ENCODE data around the gene RIPOR1. TPM values are rescaled to one million over a fixed set of nuclear protein-coding genes. Genes with fewer than 3 reads are reported as not detected.

Gene RIPOR1
- polyA plus RNA-seq, 1 donor: 18.9 TPM

- H3K4me1 ChIP-seq (ENCODE audit: control insufficient read depth, insufficient read depth, low read length): no peaks in the 10 kb centered on the region
- DNase-seq: no peak
- WGBS (ENCODE audit: insufficient coverage, low lambda C conversion rate): 100% methylated on average over 2 of the region's 3 CpGs
Observed at GRCh38 chr16:67555795-67556212, 27.2 kb downstream of the RIPOR1 start.

GRCh38 chr16:67558859-67559258 lies 30.2 kb downstream of the RIPOR1 start:
- Histone ChIP-seq H3K27me3 (ENCODE audit: control insufficient read depth, insufficient read depth, low read length) (no peaks in the 10 kb centered on the region), H3K9me3 (ENCODE audit: control insufficient read depth, low read depth, low read length) (no peaks in the 10 kb centered on the region), H3K4me1 (ENCODE audit: control insufficient read depth, insufficient read depth, low read length) (peaks cover 7% of the 10 kb centered on the region), H3K36me3 (ENCODE audit: control insufficient read depth, insufficient read depth, low read length) (no peaks in the 10 kb centered on the region), H3K27ac (ENCODE audit: low read length) (no peak overlapping the region), H3K4me3 (ENCODE audit: low read length) (no peak overlapping the region)
- no CpG with 5 or more reads among the region's 1 CpG for WGBS (ENCODE audit: insufficient coverage, low lambda C conversion rate)
- no peak for DNase-seq

More at GRCh38 chr16:67555795-67556212, 27.2 kb downstream of the RIPOR1 start:
- Histone ChIP-seq H3K9me3 (ENCODE audit: control insufficient read depth, low read depth, low read length) (no peaks in the 10 kb centered on the region), H3K27ac (ENCODE audit: low read length) (no peak overlapping the region), H3K27me3 (ENCODE audit: control insufficient read depth, insufficient read depth, low read length) (no peaks in the 10 kb centered on the region), H3K36me3 (ENCODE audit: control insufficient read depth, insufficient read depth, low read length) (no peaks in the 10 kb centered on the region), H3K4me3 (ENCODE audit: low read length) (no peak overlapping the region)

GRCh38 chr16:67560827-67561342 lies 32.3 kb downstream of the RIPOR1 start:
- no peak overlapping the region for H3K27ac ChIP-seq (ENCODE audit: low read length)

GRCh38 chr16:67561501-67561823 lies 32.8 kb downstream of the RIPOR1 start:
- Histone ChIP-seq H3K27ac (ENCODE audit: low read length) (peak overlapping the region; percentile 90), H3K27me3 (ENCODE audit: control insufficient read depth, insufficient read depth, low read length) (no peaks in the 10 kb centered on the region), H3K9me3 (ENCODE audit: control insufficient read depth, low read depth, low read length) (no peaks in the 10 kb centered on the region), H3K4me3 (ENCODE audit: low read length) (peak overlapping the region; percentile 77), H3K36me3 (ENCODE audit: control insufficient read depth, insufficient read depth, low read length) (no peaks in the 10 kb centered on the region), H3K4me1 (ENCODE audit: control insufficient read depth, insufficient read depth, low read length) (peaks cover 7% of the 10 kb centered on the region)
- WGBS (ENCODE audit: insufficient coverage, low lambda C conversion rate): no CpG with 5 or more reads among the region's 8 CpGs
- DNase-seq: no peak

More at GRCh38 chr16:67560827-67561342, 32.3 kb downstream of the RIPOR1 start:
- no peaks in the 10 kb centered on the region for H3K27me3 ChIP-seq (ENCODE audit: control insufficient read depth, insufficient read depth, low read length)
- DNase-seq: no peak
- H3K4me1 ChIP-seq (ENCODE audit: control insufficient read depth, insufficient read depth, low read length): peaks cover 7% of the 10 kb centered on the region
- no peaks in the 10 kb centered on the region for H3K36me3 ChIP-seq (ENCODE audit: control insufficient read depth, insufficient read depth, low read length)
- no CpG with 5 or more reads among the region's 8 CpGs for WGBS (ENCODE audit: insufficient coverage, low lambda C conversion rate)
- no peak overlapping the region for H3K4me3 ChIP-seq (ENCODE audit: low read length)
- H3K9me3 ChIP-seq (ENCODE audit: control insufficient read depth, low read depth, low read length): no peaks in the 10 kb centered on the region

DNA sequence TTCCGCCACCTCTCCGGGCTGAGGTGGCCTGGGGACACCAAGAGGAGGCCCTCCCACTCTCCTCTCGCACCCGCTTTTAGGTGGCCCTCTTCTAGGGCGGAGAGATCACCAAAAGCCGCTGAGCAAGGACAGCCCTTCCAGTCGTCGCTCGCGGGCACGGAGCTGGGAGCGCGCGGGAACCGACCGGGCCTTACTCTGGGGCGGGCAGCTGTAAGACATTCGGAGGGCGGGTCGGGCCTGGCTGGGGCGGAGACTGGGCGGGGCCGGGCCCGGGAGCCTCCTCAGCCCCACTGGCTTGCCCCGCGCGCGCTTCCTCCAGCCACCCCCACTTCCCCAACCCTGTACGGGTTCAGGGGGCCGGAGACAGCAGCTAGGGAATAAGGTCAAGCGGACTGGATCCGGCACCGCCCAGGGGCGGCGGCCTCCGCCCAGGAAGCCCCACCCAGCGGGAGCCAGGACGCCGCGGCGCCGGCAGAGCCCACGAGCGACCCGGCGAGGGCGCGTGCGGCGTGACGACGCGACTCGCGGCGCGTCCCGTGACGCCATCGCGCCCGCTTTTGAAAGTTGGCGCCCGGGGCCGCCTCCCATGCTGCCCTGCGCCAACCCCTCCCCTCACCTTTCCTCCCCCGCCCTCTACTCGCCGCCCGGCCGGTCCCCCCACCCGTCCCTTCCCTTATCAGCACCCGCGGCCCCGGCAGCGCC lies 33.3 kb downstream of the RIPOR1 start:
- DNase-seq: peak; percentile 97 to 99
- H3K27me3 ChIP-seq (ENCODE audit: control insufficient read depth, insufficient read depth, low read length): no peaks in the 10 kb centered on the region
- peak overlapping the region; percentile 90 for H3K27ac ChIP-seq (ENCODE audit: low read length)
- WGBS (ENCODE audit: insufficient coverage, low lambda C conversion rate): no CpG with 5 or more reads among the region's 76 CpGs
- peaks cover 7% of the 10 kb centered on the region for H3K4me1 ChIP-seq (ENCODE audit: control insufficient read depth, insufficient read depth, low read length)
- no peaks in the 10 kb centered on the region for H3K36me3 ChIP-seq (ENCODE audit: control insufficient read depth, insufficient read depth, low read length)
- peak overlapping the region; percentile 84 for H3K4me3 ChIP-seq (ENCODE audit: low read length)
- H3K9me3 ChIP-seq (ENCODE audit: control insufficient read depth, low read depth, low read length): no peaks in the 10 kb centered on the region

DNA sequence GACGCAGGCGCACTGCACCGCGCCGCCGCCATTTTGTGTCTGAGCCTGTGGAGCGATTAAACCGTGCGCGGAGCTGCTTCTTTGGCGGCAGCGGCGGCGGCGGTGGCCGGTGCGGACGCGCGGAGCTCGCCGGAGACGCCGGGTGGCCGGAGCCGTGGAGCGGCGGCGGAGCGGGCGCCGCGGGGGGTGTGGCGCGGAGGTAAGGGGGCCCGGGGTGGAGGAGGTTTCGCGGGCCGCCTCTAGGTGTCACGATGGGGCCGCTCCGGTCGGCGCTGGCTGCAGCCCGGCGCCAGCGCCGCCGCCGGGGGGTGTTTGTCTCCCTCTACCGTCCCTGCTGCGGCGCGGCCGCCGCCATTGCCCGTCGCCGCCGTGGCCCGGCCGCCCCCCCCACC lies 33.9 kb downstream of the RIPOR1 start, which contains the start of gene CTCF:
Gene CTCF, plus strand, starts transcription at position 1 of the 392 bp plus-strand sequence. CDS start 48,307 bp downstream, outside the sequence.
- Histone ChIP-seq H3K27ac (ENCODE audit: low read length) (peak within 1 kb of the TSS; percentile 97), H3K36me3 (ENCODE audit: control insufficient read depth, insufficient read depth, low read length) (no peaks in the 10 kb centered on the region), H3K4me3 (ENCODE audit: low read length) (peak within 1 kb of the TSS; percentile 84), H3K27me3 (ENCODE audit: control insufficient read depth, insufficient read depth, low read length) (no peaks in the 10 kb centered on the region), H3K4me1 (ENCODE audit: control insufficient read depth, insufficient read depth, low read length) (peaks cover 7% of the 10 kb centered on the region), H3K9me3 (ENCODE audit: control insufficient read depth, low read depth, low read length) (no peaks in the 10 kb centered on the region)
- peak in 1 of 2 donors; percentile 79 for DNase-seq
- WGBS (ENCODE audit: insufficient coverage, low lambda C conversion rate): no CpG with 5 or more reads among the region's 62 CpGs

DNA sequence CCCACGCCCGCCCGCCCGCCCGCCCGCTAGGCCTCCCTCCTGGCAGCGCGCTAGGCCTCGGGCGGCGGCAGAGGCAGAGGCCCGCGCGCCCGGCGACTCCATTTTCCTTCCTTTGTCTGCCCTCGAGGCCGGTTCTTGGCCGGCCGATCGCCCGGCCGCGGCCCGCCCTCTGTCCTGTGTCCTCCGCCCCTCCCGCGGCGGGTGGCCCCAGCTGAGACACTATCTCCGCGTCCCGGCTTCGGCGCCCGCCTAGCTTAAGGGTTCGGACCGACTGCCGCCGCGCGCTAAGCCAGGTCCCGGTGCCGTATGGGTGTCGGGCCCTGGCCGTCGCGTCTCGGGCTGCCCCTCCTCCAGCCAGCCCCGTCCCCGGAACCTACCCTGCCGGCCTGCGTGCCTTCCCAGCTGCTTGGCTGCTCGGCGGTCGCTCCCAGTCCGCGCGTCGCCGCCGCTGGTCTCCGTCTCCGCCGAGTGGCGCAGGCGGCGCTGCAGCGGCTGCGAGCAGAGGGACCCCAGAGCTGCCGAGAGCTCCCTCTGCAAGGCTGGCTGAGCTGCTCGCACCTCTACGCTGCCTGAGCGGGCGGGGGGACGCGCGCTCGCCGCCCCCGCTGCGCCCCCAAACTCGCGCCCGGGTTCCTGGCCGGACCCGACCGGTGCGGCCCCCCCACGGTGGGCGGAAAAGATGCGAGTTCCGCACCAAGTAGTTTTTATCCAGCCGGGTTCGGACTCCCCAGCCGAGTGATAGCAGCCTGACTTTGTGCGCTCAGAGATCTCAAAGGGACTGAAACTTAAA lies 34.5 kb downstream of the RIPOR1 start:
- peaks cover 7% of the 10 kb centered on the region for H3K4me1 ChIP-seq (ENCODE audit: control insufficient read depth, insufficient read depth, low read length)
- WGBS (ENCODE audit: insufficient coverage, low lambda C conversion rate): no CpG with 5 or more reads among the region's 96 CpGs
- no peaks in the 10 kb centered on the region for H3K9me3 ChIP-seq (ENCODE audit: control insufficient read depth, low read depth, low read length)
- no peaks in the 10 kb centered on the region for H3K36me3 ChIP-seq (ENCODE audit: control insufficient read depth, insufficient read depth, low read length)
- H3K27me3 ChIP-seq (ENCODE audit: control insufficient read depth, insufficient read depth, low read length): no peaks in the 10 kb centered on the region
- peak overlapping the region; percentile 97 for H3K27ac ChIP-seq (ENCODE audit: low read length)
- peak in 1 of 2 donors; percentile 77 for DNase-seq
- peak overlapping the region; percentile 84 for H3K4me3 ChIP-seq (ENCODE audit: low read length)

GRCh38 chr16:67563708-67564468 lies 35.3 kb downstream of the RIPOR1 start:
- Histone ChIP-seq H3K36me3 (ENCODE audit: control insufficient read depth, insufficient read depth, low read length) (no peaks in the 10 kb centered on the region), H3K27ac (ENCODE audit: low read length) (peak overlapping the region; percentile 97), H3K4me1 (ENCODE audit: control insufficient read depth, insufficient read depth, low read length) (peaks cover 7% of the 10 kb centered on the region), H3K9me3 (ENCODE audit: control insufficient read depth, low read depth, low read length) (no peaks in the 10 kb centered on the region), H3K27me3 (ENCODE audit: control insufficient read depth, insufficient read depth, low read length) (no peaks in the 10 kb centered on the region), H3K4me3 (ENCODE audit: low read length) (peak overlapping the region; percentile 84)
- 0% methylated on average over 3 of the region's 20 CpGs for WGBS (ENCODE audit: insufficient coverage, low lambda C conversion rate)
- peak; percentile 49 to 78 for DNase-seq

- Histone ChIP-seq H3K9me3 (ENCODE audit: control insufficient read depth, low read depth, low read length) (no peaks in the 10 kb centered on the region), H3K27me3 (ENCODE audit: control insufficient read depth, insufficient read depth, low read length) (no peaks in the 10 kb centered on the region), H3K36me3 (ENCODE audit: control insufficient read depth, insufficient read depth, low read length) (no peaks in the 10 kb centered on the region), H3K27ac (ENCODE audit: low read length) (no peak overlapping the region), H3K4me3 (ENCODE audit: low read length) (no peak overlapping the region), H3K4me1 (ENCODE audit: control insufficient read depth, insufficient read depth, low read length) (peaks cover 7% of the 10 kb centered on the region)
- 75% methylated on average over 1 of the region's 8 CpGs for WGBS (ENCODE audit: insufficient coverage, low lambda C conversion rate)
- DNase-seq: no peak
Observed at GRCh38 chr16:67565470-67566100, 37.0 kb downstream of the RIPOR1 start.
